Mucosa of descending colon (tissue), 3 donors: ENCODE measurements around the gene KDM4C. TPM values are rescaled to one million over a fixed set of nuclear protein-coding genes. Genes with fewer than 3 reads are reported as not detected.

Experiments used
- ATAC-seq: fragments of 200-7000 bp; cut with Tn5 transposase; one replicate; pipeline ENCODE4 v1.9.1; 2020; ENCODE audit warnings: mild to moderate bottlenecking, moderate library complexity
- DNase-seq, 3 donors: peaks; one replicate each; pipeline ENCODE4 v3.0.0-alpha.2; 2020
- H3K36me3 ChIP-seq: fragments of 200-600 bp; one replicate; pipeline ENCODE4 v1.8.0; 2021; ENCODE audit warnings: low read depth, mild to moderate bottlenecking
- H3K4me1 ChIP-seq: fragments of 200-600 bp; one replicate; pipeline ENCODE4 v1.8.0; 2021; ENCODE audit warnings: low read depth, mild to moderate bottlenecking
- H3K4me3 ChIP-seq: fragments of 200-600 bp; one replicate; pipeline ENCODE4 v1.8.0; 2021; ENCODE audit warnings: mild to moderate bottlenecking
- H3K9me3 ChIP-seq: fragments of 200-600 bp; one replicate; pipeline ENCODE4 v1.8.0; 2021; ENCODE audit warnings: mild to moderate bottlenecking
- CTCF ChIP-seq: fragments of 200-600 bp; IDR thresholded peaks from one replicate; pipeline ENCODE4 v1.8.0; 2022; ENCODE audit warnings: antibody characterized with exemption, mild to moderate bottlenecking
- intact Hi-C, 2 donors: fragments of 100-400 bp; cut with DNase I in 1 of 2; cut with micrococcal nuclease in 1 of 2; formaldehyde crosslinking; loops; one replicate each; pipeline versions ENCODE4 v1.11.0 to v1.11.1; 2022; cut with DNase I, micrococcal nuclease
- total RNA-seq, 3 donors: library from RNA; stranded (reverse); fragmentation: NEBNext Ultra II Directional in 2 of 3; extraction: Animal tissue kit (Norgen Biotek cat#: 25700) in 2 of 3; gene quantifications; one replicate each; pipeline versions ENCODE4 v1.2.1 to v1.2.4, GENCODE V29; 2021 to 2023
- donor health status: DM: no; HTN: no; CAD: no; lungs with moderate emphysema.
- donor health status: DM: no; HTN: no; CAD: no.
- donor health status: DM: no; HTN: yes; CAD: no.

The KDM4C gene
- total RNA-seq, 3 donors from 2014 or later: 44.6 to 74.9 (median 50.9) TPM

- TF ChIP-seq CTCF: no peak
- Histone ChIP-seq H3K9me3 (no peaks in the 10 kb centered on the region), H3K4me3 (no peak overlapping the region), H3K36me3 (no peaks in the 10 kb centered on the region), H3K4me1 (no peaks in the 10 kb centered on the region)
- intact Hi-C loops: no loop called here
- no peak for DNase-seq
- no peak for ATAC-seq
These were observed 453.9 kb downstream of the KDM4C start for GRCh38 chr9:7211657-7212056.

GRCh38 chr9:7212101-7212500 is 454.3 kb downstream of the KDM4C start:
- no peaks in the 10 kb centered on the region for H3K9me3 ChIP-seq
- peak; percentile 35 for ATAC-seq
- no peak overlapping the region for H3K4me3 ChIP-seq
- no peak for TF ChIP-seq CTCF
- H3K4me1 ChIP-seq: no peaks in the 10 kb centered on the region
- intact Hi-C loops: no loop called here
- DNase-seq: no peak
- no peaks in the 10 kb centered on the region for H3K36me3 ChIP-seq

- H3K4me1 ChIP-seq: no peaks in the 10 kb centered on the region
- DNase-seq (no peak), ATAC-seq (peak; percentile 46)
- no peaks in the 10 kb centered on the region for H3K36me3 ChIP-seq
- H3K4me3 ChIP-seq: no peak overlapping the region
- intact Hi-C loops: no loop called here
- H3K9me3 ChIP-seq: no peaks in the 10 kb centered on the region
- no peak for TF ChIP-seq CTCF
These were observed 458.4 kb downstream of the KDM4C start for GRCh38 chr9:7216004-7216841.

- Histone ChIP-seq H3K4me1 (no peaks in the 10 kb centered on the region), H3K36me3 (no peaks in the 10 kb centered on the region), H3K4me3 (no peak overlapping the region), H3K9me3 (no peaks in the 10 kb centered on the region)
- intact Hi-C loops: no loop called here
- TF ChIP-seq CTCF: no peak
- DNase-seq (no peak), ATAC-seq (no peak)
These were observed 466.2 kb downstream of the KDM4C start for GRCh38 chr9:7223981-7224380.

Other genes with a start within 250 kb of the KDM4C start
- gene GLDC, start 112.2 kb upstream of the KDM4C start, total RNA-seq: under 1 TPM; 0.38 to 0.63 (median 0.58) TPM